Mucosa of gallbladder (tissue), 1 donor: ENCODE measurements around the gene DUSP10. TPM values are rescaled to one million over a fixed set of nuclear protein-coding genes. Genes with fewer than 3 reads are reported as not detected.

Experiments
- DNase-seq: peaks from one replicate; pipeline ENCODE4 v3.0.0-alpha.2; 2020; ENCODE audit warnings: low spot score
- total RNA-seq: library from RNA; stranded (reverse); gene quantifications from one replicate; pipeline ENCODE4 v1.2.1, GENCODE V29; 2021
- donor health status: DM: no; HTN: no; CAD: no.

DUSP10 gene
- total RNA-seq, 1 donor from 2014 or later: 9.2 TPM

DNA sequence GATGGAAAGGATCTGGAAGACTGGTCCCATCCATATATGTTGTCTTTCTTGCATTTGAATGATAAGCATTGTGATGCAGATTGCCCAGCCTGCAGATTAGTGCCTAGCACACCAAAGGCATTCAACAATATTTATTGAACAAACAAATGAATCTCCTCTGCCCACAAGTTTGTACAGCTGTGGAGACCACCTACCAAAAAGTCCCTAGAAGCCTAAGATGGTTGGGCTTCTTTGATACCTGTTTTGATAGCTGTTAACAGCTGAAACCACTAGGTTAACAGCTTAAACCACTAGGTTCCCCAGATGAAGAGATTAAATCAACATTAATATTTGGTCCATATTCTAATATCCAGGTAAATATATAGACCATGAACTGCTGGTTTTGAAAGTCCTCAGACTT, 9.8 kb downstream of the DUSP10 start:
- no peak for DNase-seq

DNA sequence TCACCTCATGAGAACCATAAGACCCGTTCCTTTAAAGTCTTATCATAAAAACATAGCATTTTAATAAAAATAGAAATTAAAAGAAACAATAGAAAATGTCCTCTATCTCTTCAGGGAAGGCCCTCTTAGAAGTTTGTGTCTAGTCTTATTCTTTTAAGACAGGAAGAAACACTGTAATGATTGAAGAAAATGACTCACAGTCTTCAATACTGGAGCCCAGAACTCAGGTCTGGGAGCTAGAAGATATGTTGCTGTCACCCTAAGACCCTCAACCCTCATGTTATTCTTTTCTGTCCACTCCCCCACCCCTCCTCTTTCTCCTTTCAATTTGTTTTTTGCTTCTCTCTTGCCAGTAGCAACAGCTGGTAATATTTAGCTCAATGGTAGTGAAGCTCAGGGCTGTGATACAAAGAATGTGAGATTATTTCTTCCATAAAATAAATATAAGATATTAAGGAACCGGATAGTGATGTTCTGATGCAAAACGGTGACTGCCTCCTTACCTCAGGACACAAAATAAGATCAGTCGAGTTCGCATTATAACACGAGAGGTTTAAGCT, 12.0 kb downstream of the DUSP10 start:
- DNase-seq: no peak

DNA sequence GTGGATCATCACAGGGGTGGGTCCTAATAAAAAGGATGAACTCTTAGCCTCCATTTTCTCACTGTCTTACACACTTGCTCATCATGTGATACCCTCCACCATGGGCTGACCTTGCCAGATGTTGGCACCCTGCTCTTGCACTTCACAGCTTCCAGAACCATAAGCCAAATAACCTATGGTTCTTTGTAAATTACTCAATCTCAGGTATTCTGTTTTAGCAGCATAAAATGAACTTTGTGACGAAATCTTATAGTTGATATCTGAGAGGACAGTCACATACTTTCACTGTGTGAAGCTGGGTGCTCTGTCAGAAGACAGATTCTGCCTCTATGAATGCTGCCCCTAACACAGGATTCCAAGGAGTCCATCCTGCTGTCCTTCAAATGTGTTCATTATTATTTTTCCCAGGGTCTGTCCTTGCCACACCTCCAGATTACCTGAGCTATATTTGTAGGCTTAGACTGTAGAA, 13.8 kb downstream of the DUSP10 start:
- DNase-seq: no peak

DNA sequence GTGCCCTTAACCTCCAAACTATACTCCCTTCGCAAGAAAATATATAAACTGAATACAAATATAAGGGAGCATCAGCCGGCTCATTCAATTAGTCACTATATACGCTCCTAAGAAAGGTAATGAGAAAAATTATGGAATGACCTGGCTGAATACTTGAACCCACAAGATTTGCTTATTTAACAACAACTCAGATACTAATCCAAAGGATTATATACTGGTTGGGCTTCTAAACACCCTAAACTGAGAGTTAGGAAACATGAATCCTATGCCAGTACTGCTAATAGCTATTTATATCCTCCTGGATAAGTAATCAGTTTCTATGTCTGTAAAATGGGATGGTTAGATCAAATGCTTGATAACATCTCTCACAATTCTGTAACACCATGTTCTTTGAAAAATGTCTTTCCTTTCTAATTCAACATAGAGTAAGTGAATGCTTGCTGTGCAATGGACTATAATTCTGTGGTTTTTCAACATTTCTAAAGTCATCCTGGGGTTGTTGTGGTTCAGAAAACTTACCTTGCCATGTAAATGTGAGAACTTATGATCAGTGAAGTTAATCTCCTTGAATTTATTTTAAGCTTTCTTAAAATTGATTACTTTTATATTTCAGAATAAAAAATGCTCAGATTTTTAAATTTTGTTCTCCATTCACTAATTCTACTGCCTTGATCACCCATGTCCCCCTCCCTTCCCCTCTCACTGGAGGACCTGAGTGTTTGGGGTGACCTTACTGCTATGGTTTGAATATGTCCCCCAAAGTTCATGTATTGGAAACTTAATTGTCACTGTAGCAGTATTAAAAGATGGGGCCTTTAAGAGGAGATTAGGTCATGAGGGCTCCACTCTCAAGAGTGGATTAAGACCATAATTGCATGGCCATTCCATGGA, 14.5 kb downstream of the DUSP10 start:
- no peak for DNase-seq

DNA sequence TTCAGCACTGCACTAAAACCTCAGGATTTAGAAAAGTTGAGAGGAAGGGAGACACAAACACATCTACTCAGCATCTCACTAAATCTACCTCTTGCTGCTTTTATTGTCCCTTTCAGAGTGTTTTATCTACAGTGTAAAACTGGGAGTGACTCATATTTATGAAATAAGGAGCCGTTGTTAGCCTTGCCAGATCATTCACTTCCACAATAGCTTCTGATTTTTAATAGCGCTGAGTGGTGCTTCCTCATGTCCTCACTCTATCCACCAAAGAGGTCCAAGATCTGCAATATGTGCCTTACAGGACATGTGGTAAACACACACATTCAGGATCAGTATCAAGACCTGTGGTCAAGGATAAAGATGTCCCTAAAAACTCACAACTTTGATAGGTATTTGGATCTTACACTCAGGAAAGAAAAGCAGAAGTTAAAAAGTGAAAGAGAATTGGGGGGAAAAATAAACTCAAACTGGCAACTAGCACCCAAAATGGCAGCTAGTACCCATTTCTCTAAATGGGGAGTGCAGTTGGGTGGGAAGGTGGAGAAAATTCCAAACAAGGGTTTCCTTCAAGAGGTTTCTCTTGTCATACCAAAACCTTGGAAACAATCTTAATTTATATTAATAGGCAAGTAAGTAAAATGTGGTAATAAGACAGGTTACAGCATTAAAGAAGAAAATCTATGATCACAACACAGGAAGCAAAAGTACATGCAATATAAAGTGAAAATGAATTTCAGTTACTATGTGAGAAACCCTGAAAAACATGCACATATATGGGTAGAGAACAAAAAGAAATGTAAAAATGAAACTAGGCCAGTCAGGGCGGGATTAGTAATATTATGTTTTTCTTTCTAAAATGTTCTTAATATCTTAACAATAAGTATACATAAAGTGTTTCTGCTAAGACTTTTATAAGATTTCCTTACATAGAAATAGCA, 15.9 kb downstream of the DUSP10 start:
- no peak for DNase-seq

DNA sequence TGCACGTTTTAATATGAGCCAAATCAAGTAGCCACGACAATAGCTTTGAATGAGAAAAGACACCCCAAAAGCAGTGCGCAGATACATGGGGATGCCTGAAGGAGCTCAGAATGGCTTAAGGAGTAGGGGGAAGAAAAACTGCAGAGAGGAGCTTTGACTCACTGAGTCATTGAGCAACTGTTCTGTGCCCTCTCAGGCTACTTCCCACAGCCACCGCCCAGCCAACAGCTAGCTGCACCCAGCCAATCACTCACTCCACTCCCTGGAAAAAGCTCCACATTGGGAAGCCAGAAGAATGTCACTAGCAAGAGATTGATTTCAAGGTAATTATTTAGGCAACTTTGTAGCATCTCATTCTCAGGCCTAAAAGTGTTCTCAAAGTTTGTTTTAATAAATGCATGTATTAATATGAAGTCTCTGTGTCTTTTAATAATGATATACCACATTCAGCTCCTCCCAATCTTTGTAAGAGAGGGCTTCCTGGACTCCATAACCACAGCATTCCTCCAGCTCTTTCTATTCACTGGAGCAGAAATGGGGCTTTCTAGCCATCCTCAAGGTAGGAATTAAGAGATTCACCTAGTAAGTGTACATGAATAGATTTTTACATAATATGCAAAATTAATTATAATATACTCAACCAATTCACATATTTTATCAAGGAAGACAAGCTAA, 16.8 kb downstream of the DUSP10 start:
- no peak for DNase-seq

DNA sequence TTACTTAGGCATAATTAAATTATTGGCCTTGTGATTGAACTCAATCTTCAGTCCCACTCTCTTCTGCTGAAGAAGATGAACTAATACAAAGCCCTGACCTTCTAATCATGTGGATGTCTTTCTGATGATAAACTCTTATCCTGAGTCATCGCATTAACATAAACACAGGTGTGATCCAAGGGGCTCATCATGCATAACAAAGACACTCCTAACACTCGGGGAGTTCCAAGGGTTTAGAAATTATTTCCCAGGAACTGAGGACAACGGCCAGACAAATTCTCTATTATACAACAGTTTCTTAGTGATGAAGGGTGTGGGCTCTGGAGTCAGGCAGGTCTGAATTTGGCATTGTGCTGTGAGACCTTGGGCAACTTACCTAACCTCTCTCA, 18.0 kb downstream of the DUSP10 start:
- DNase-seq: no peak

DNA sequence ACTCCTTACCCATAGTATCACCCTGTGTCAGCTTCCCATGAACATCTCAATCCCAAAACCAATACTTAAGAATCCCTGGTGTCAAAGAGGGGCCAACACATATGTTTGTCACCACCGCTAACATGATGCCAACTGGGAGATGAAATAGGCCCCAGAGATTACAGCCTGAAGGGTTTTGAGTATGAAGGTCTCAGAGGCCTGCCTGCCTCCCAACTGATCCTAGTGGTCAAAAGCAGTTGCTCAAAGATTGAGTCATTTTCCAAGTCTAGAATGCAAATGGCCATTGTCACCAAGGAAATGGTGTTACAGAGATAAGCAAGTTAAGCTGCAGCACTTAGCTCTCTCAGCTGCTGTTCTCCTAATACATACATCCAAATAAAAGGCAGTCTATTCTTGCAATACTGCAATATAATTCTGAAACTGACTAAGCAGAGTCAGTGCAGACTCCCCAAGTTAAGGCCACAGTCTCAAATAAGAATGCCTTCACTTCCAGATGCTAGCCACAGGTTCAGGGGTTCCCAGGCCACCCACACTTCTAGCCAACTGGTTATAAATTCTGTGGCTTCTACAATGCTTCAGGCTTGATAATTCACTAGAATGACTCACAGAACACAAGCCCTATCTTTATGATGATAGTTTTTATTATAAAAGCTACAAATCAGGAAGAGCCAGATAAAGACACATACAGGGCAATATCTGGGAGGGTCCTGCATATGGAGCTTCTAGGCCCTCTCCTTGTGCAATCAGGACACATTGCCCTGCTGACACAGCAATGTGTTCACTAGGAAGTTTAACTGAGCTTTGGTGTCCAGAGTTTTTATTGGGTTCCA, 18.7 kb downstream of the DUSP10 start:
- no peak for DNase-seq

DNA sequence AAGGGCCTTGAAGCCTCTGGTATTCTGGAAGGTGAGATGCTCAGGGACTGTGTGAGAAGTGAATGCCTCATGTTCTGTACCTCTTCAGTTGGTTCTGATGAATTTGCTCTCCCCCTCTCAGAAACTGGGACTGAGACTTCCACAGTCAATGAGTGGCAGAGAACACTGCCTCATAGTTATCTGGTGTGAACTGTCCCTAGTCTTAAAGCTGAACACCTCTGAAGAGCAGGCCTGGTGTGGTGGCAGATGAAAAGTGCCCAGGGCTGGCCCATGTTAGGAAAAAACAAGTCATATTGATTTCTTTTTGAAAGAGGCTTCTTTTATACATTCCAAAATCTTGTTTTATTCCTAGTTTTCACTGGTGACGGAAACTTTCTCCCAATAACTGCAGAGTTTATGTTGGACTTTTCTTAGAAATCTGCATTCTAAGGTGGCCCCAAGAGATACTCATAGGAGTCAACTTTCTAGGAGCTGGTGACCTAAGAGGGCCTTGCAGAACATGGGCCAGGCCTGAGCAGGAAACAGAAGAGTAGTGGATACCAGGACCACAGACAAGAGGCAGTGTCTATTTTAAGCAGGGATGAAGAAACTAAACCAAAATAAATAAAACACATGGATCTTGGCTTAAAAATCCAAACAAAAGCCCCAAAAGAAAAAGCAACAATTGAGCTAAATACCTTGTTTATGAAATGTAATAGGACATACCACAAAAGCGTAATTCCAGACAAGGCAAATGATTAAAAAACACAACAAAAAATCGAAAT, 19.5 kb downstream of the DUSP10 start:
- no peak for DNase-seq

DNA sequence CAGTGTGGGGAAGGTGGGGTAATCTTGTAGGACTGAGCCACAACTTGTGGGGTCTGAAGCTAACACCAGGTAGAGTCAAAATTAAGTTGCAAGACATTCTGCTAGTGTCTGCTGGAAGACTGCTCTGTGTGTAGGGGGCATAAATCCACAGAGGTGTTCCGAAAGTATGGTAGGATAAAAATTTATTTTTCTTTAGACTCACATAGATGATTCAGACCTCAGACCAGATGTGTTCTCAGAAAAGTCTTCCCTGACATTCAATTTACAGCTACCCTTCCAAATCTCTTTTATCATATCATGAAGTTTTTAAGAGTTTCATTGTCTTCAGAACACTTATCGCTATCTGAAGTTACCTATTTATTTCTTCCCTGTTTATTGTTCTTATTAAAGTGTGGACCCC, 21.3 kb downstream of the DUSP10 start:
- DNase-seq: no peak

DNA sequence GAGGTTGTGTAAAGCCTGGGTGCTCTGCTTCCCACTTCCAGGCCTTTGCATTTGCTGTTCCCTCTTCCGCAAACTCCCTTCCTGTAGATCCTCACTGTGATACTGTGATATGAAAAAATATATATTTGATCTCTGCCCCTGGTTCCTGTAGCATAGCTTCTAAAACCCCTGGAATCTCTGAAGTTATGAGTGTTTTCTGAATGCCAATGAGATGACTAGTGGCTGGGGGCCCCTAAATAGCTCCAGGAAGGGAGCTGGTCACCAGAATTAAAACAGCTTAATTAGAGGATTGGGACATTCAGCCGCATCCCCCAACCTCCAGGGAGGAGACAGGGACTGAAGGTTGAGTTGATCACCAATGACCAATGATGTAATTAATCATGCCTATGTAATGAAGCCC, 21.9 kb downstream of the DUSP10 start:
- DNase-seq: no peak

DNA sequence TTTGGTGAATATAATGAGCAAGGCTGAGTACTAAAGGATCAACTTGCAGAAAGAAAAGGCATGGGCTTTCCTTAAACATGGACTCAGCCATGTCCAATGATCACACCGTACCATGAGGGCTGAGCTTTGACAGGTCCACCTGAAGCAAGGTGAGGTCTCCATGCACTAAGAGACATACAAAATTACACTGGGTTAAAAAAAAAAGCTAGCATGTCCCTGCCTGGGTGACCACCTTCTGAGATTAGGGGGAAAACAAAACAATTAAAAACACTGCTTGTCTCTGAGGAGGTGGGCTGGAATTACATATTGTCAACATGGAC, 22.7 kb downstream of the DUSP10 start:
- DNase-seq: no peak

DNA sequence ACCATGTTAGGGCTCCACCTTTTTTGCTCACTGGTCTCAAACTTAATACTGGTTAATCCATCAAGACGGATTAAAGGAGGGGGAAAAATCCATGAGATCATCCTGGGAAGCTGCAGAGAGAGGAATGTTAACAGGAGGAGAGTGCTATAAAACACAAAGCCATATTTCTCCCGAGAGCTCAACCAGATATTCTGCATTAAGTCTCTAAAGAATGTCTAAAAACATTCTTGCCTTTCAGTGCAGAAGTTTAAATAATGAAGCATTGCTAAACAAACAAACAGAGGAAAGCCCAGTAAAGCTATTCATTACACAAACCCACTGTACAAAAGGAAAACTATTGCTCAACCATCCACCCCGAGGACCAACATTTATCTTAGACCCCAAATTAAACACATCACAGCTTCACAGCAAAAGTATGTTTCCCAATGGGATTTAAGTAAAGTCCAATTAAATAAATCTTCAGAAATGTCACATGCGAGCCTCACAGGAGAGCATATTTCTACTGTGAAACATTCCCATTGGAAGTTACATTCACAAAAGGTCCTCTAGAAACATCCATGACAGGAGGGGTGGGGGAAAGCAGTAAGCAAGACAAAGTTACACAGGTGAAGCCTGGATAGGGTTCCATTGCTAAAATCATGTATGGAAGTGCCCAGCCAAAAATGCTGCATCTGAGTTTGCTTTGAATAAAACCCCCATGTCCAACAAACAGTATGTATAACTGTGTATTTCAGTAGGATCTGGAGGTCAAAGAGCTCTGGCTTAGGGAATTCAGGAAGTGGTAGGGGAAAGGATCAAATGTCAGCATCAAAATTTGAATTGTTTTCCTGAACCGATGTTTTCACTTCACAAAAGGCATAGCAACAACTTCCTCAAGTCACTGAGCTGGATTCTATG, 23.3 kb downstream of the DUSP10 start:
- no peak for DNase-seq

DNA sequence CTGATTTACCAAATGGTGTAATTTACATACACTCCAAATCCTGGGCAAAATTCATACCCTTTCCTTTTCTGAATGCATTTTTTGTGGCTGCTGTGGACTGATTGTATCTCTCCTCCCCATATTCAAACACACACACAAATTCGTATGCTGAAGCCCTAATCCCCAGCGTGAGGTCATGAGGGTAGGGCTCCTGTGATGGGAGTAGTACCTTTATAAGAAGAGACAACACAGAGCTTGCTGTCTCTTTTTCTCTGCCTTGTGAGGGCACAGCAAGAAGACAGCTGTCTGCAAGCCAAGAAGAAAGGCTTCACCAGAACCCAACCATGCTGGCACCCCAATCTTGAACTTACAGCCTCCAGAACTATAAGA, 24.4 kb downstream of the DUSP10 start:
- no peak for DNase-seq

DNA sequence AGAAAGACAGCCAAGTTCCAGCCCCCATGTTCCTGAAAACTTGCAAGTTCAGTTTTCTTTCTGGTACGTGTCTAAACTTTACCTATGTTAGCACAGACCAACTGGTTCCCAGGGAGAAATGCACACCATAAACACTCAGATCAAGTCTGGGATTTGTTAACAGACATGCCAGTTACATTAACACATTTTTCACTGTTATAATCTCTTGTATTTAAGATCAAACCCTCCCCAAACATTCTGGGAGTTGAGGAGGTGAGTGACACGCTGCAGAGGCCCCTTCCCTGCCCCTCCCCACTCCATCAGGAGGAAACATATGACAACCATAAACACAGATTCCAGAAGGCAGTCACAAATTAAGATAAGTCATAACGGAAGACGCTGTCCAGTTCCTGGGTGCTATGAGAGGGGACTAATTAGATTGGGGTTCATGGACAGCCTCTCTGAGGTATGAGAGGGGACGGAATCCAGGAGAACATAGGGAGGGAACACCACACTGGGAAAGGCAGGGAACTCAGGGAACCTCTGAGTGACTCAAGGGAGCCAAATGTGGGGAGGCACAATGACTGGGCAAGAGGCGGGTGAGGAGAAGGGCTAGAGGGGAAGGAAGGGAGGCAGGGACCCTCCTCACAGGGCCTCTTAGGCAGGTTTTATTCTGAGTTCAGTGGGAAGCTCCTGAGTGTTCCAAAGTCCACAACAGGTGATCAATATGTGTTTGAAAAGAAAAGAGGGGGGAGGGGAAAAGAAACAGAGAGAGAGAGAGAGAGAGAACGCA, 25.0 kb downstream of the DUSP10 start:
- no peak for DNase-seq

DNA sequence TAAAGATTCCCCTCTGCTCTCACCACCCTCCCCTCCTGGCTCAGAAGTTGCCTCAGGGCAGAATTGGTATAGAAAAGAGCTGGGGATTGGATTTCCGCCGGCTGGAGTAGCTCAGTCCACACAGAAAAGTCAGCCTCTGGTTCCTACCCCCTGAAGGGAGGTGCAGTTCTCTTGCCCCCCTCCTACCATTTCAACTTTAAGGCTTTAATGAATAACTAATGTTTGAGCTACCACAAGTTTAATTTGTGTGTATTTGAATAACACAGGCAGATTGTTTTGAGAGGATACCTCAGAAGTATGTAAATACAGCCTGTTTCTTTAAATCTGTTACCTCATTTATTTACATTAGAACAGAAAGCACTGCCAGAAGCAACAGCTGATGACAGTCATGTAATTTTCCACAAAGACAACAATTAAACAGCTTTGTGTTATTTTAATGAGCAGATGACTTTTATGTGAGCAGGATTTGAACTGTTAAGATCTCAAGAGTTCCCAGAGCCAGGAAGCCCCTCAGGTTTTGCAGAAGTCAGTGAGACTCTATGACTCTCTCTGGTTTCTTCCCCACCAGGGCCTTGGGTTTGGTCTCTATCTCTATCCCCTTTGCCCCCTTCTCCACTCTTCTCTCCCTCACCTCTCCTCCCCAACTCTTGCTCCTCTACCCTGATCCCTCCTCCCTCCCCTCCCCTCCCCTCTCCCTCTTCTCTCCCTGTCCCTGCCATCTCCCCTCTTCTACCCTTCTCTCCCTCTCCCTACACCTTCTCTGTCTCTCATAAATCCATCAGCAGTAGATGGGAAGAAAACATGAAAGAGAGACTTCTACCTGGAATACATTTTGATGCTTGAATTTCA, 26.3 kb downstream of the DUSP10 start:
- no peak for DNase-seq
